ENCODE data around the gene ZCCHC7.
"Not testable (repeated sequence)": the region's sequence is repeated elsewhere in the genome, so short reads cannot be mapped to it uniquely, and the experiment has no call there.

Gene ZCCHC7

GRCh38 chr9:37120843-37121335, 515 bp downstream of the ZCCHC7 start:
- in situ Hi-C loops (cut with HindIII; ENCODE audit: low sequenced_read_pairs): not testable (repeated sequence)

- in situ Hi-C loops (cut with HindIII; ENCODE audit: low sequenced_read_pairs): no loop called here
These were observed 1.5 kb downstream of the ZCCHC7 start for GRCh38 chr9:37121881-37122280.

- in situ Hi-C loops (cut with HindIII; ENCODE audit: low sequenced_read_pairs): no loop called here
These were observed 5.9 kb downstream of the ZCCHC7 start for GRCh38 chr9:37126214-37126788.

- in situ Hi-C loops (cut with HindIII; ENCODE audit: low sequenced_read_pairs): no loop called here
These were observed 6.6 kb downstream of the ZCCHC7 start for GRCh38 chr9:37127018-37127417.

- in situ Hi-C loops (cut with HindIII; ENCODE audit: low sequenced_read_pairs): no loop called here
These were observed 7.7 kb downstream of the ZCCHC7 start for GRCh38 chr9:37128051-37128450.

GRCh38 chr9:37134166-37134565, 13.8 kb downstream of the ZCCHC7 start:
- in situ Hi-C loops (cut with HindIII; ENCODE audit: low sequenced_read_pairs): no loop called here

- in situ Hi-C loops (cut with HindIII; ENCODE audit: low sequenced_read_pairs): no loop called here
These were observed 20.6 kb downstream of the ZCCHC7 start for GRCh38 chr9:37141015-37141414.

GRCh38 chr9:37144762-37145161, 24.4 kb downstream of the ZCCHC7 start:
- in situ Hi-C loops (cut with HindIII; ENCODE audit: low sequenced_read_pairs): no loop called here

- in situ Hi-C loops (cut with HindIII; ENCODE audit: low sequenced_read_pairs): no loop called here
These were observed 26.0 kb downstream of the ZCCHC7 start for GRCh38 chr9:37146410-37146809.

- in situ Hi-C loops (cut with HindIII; ENCODE audit: low sequenced_read_pairs): no loop called here
These were observed 27.8 kb downstream of the ZCCHC7 start for GRCh38 chr9:37148181-37148580.

- in situ Hi-C loops (cut with HindIII; ENCODE audit: low sequenced_read_pairs): no loop called here
These were observed 29.4 kb downstream of the ZCCHC7 start for GRCh38 chr9:37149666-37150308.

- in situ Hi-C loops (cut with HindIII; ENCODE audit: low sequenced_read_pairs): no loop called here
These were observed 30.0 kb downstream of the ZCCHC7 start for GRCh38 chr9:37150415-37150814.

GRCh38 chr9:37151812-37152211, 31.4 kb downstream of the ZCCHC7 start:
- in situ Hi-C loops (cut with HindIII; ENCODE audit: low sequenced_read_pairs): no loop called here

- in situ Hi-C loops (cut with HindIII; ENCODE audit: low sequenced_read_pairs): no loop called here
These were observed 32.0 kb downstream of the ZCCHC7 start for GRCh38 chr9:37152365-37152764.

- in situ Hi-C loops (cut with HindIII; ENCODE audit: low sequenced_read_pairs): no loop called here
These were observed 35.2 kb downstream of the ZCCHC7 start for GRCh38 chr9:37155601-37156000.

GRCh38 chr9:37156205-37156604, 35.8 kb downstream of the ZCCHC7 start:
- in situ Hi-C loops (cut with HindIII; ENCODE audit: low sequenced_read_pairs): no loop called here

GRCh38 chr9:37156781-37157356, 36.5 kb downstream of the ZCCHC7 start:
- in situ Hi-C loops (cut with HindIII; ENCODE audit: low sequenced_read_pairs): no loop called here

GRCh38 chr9:37157726-37158377, 37.5 kb downstream of the ZCCHC7 start:
- in situ Hi-C loops (cut with HindIII; ENCODE audit: low sequenced_read_pairs): no loop called here

- in situ Hi-C loops (cut with HindIII; ENCODE audit: low sequenced_read_pairs): no loop called here
These were observed 42.9 kb downstream of the ZCCHC7 start for GRCh38 chr9:37163299-37163698.

GRCh38 chr9:37164335-37164734, 44.0 kb downstream of the ZCCHC7 start:
- in situ Hi-C loops (cut with HindIII; ENCODE audit: low sequenced_read_pairs): not testable (repeated sequence)

GRCh38 chr9:37165644-37166043, 45.3 kb downstream of the ZCCHC7 start:
- in situ Hi-C loops (cut with HindIII; ENCODE audit: low sequenced_read_pairs): no loop called here

Measured in DLD1 (cell line).